ENCODE results near the gene RBM39. TPM values are rescaled to one million over a fixed set of nuclear protein-coding genes. Genes with fewer than 3 reads are reported as not detected.

The RBM39 gene
- total and polyA plus RNA-seq, 2 of the 13 experiments (the other 11 are each of a cell fraction or from before 2014, with no cell fraction given): 788 to 920 TPM

DNA sequence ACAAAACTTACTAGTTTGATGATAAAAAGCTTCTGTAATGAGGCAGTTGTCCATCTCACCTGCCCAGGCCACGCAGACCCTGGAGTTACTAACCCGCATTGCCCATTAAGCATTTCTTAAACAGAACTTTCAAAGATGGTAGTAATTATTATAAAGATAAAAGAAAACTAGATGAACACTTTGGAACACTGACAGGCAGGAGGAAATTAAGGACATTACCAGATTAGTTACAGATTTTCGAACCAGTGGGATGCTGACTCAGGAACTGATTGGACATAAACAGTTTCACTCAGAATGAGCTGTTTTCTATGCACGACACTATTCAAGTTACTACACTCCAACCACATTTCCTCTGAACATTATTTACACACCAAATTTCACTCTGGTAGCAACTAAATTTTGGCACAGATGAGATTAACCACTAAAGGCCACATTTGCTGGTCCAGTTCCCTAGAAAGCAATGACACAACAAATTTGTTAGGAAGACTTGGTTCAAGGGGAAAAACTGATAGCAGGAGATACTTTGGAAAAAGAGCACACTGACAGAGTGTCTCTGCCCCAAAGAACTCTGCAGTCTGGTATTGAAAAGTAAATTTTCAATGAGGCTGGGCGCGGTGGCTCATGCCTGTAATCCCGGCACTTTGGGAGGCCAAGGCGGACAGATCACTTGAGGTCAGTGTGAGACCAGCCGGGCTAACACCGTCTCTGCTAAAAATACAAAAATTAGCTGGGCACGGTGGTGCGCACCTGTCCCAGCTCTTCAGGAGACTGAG, 39.8 kb downstream of the RBM39 start:
- H3K9me3 ChIP-seq (ENCODE audit: low read length): no peaks in the 10 kb centered on the region
- H3K4me3 ChIP-seq (replicated peaks in 1 of 3; ENCODE audit: insufficient read depth in 1 of 3, low read depth in 2 of 3, low read length in 3 of 3): no peak overlapping the region
- 97% methylated on average over 12 of the region's 12 CpGs for WGBS (ENCODE audit: low lambda C conversion rate)
- H3K4me1 ChIP-seq (ENCODE audit: insufficient read depth, low read length): peaks cover 25% of the 10 kb centered on the region
- H2AFZ ChIP-seq (ENCODE audit: low read length): no peak overlapping the region
- H4K20me1 ChIP-seq (ENCODE audit: insufficient read depth, low read length): peaks cover 48% of the 10 kb centered on the region
- no TSS peak for BruUV-seq (replicated peaks)
- no peak for ATAC-seq
- no peak overlapping the region for H3K4me2 ChIP-seq (ENCODE audit: low read depth, low read length)
- no peaks in the 10 kb centered on the region; a peak in 1 of 5 replicates for H3K27me3 ChIP-seq (ENCODE audit: control insufficient read depth in 1 of 2, insufficient read depth in 2 of 2, low read length in 2 of 2)
- peak overlapping the region; percentile 26 for H3K27ac ChIP-seq (ENCODE audit: extremely low read length, insufficient read depth, low read length)
- no peak overlapping the region for H3K9ac ChIP-seq (ENCODE audit: insufficient read depth, low read depth, low read length)
- intact Hi-C loops (cut with micrococcal nuclease; ENCODE audit: unreplicated experiment): no loop called here
- in situ Hi-C loops (cut with HindIII; ENCODE audit: extremely low pct_ligation_motif_present, low pct_unique_long_range_greater_than_20kb): no loop called here
- POLR2A ChIA-PET: interaction anchor here (1.0 to 23.6 kb wide), 12 partner anchors 8 to 247 kb away, joined by 3 to 319 read pairs (median 10); partner anchors contain the start of genes CEP250, CPNE1, PHF20 and RBM12
- peaks cover 36% of the 10 kb centered on the region for H3K79me2 ChIP-seq (ENCODE audit: insufficient read depth, low read length)
- no peak for DNase-seq (ENCODE audit: low spot score)
- FAIRE-seq: no peak
- peaks cover 19 to 50% of the 10 kb centered on the region in 2 experiments for H3K36me3 ChIP-seq (replicated peaks in 1 of 2; ENCODE audit: control insufficient read depth in 1 of 2, insufficient read depth in 2 of 2, low read length in 2 of 2)
- CTCF ChIA-PET (ENCODE audit: low intra/inter-chr PET ratio, low total read pairs): no interaction called here
- TF ChIP-seq SP2 (CRISPR knock-in tag; IDR thresholded peaks at IDR 0.05) (no peak), NRL (CRISPR knock-in tag; IDR thresholded peaks at IDR 0.05; ENCODE audit: borderline replicate concordance) (no peak), PHF5A (CRISPR knock-in tag; IDR thresholded peaks at IDR 0.05; ENCODE audit: low read depth, unreplicated experiment) (peak; percentile 29), KLF11 (CRISPR knock-in tag; IDR thresholded peaks at IDR 0.05) (no peak), SMARCE1 (IDR thresholded peaks at IDR 0.05; ENCODE audit: borderline replicate concordance) (no peak), ZNF180 (CRISPR knock-in tag; IDR thresholded peaks at IDR 0.05; ENCODE audit: borderline replicate concordance, low read depth) (peak; percentile 69; the same call in 1 of the 2 replicates), ZNF432 (CRISPR knock-in tag; IDR thresholded peaks at IDR 0.05; ENCODE audit: borderline replicate concordance) (no peak), FIP1L1 (IDR thresholded peaks at IDR 0.05; ENCODE audit: borderline replicate concordance, insufficient read depth, low read depth, low read length) (0 out of 2 replicates have a peak, but pooled peaks have one; percentile 78), REPIN1 (CRISPR knock-in tag; IDR thresholded peaks at IDR 0.05; ENCODE audit: borderline replicate concordance, low read depth) (0 out of 2 replicates have a peak, but pooled peaks have one; percentile 67), ZNF747 (CRISPR knock-in tag; IDR thresholded peaks at IDR 0.05; ENCODE audit: borderline replicate concordance) (no peak), ZNF775 (CRISPR knock-in tag; IDR thresholded peaks at IDR 0.05; ENCODE audit: borderline replicate concordance) (no peak), HNF4G (IDR thresholded peaks at IDR 0.05; ENCODE audit: borderline replicate concordance, low read depth, low read length) (no peak), HNF4G (CRISPR knock-in tag; IDR thresholded peaks at IDR 0.05; ENCODE audit: borderline replicate concordance, low read depth) (no peak), THYN1 (CRISPR knock-in tag; IDR thresholded peaks at IDR 0.05; ENCODE audit: borderline replicate concordance, low read depth) (no peak), ZNF782 (CRISPR knock-in tag; IDR thresholded peaks at IDR 0.05; ENCODE audit: borderline replicate concordance) (no peak), SOX13 (IDR thresholded peaks at IDR 0.05) (no peak), SOX13 (CRISPR knock-in tag; conservative IDR thresholded peaks at IDR 0.05 in 1 of 2, IDR thresholded peaks at IDR 0.05 in 1 of 2) (no peak), SMYD3 (CRISPR knock-in tag; IDR thresholded peaks at IDR 0.05) (peak; percentile 90; the same call in 1 of the 2 replicates), ZFP1 (CRISPR knock-in tag; IDR thresholded peaks at IDR 0.05) (0 out of 2 replicates have a peak, but pooled peaks have one; percentile 2), ZNF615 (CRISPR knock-in tag; IDR thresholded peaks at IDR 0.05; ENCODE audit: borderline replicate concordance) (0 out of 2 replicates have a peak, but pooled peaks have one; percentile 50)
- TF ChIP-seq, protein P1, sequence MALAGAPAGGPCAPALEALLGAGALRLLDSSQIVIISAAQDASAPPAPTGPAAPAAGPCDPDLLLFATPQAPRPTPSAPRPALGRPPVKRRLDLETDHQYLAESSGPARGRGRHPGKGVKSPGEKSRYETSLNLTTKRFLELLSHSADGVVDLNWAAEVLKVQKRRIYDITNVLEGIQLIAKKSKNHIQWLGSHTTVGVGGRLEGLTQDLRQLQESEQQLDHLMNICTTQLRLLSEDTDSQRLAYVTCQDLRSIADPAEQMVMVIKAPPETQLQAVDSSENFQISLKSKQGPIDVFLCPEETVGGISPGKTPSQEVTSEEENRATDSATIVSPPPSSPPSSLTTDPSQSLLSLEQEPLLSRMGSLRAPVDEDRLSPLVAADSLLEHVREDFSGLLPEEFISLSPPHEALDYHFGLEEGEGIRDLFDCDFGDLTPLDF (CRISPR knock-in tag; IDR thresholded peaks at IDR 0.05): 0 out of 2 replicates have a peak, but pooled peaks have one; percentile 24
- TF ChIP-seq, protein P2, sequence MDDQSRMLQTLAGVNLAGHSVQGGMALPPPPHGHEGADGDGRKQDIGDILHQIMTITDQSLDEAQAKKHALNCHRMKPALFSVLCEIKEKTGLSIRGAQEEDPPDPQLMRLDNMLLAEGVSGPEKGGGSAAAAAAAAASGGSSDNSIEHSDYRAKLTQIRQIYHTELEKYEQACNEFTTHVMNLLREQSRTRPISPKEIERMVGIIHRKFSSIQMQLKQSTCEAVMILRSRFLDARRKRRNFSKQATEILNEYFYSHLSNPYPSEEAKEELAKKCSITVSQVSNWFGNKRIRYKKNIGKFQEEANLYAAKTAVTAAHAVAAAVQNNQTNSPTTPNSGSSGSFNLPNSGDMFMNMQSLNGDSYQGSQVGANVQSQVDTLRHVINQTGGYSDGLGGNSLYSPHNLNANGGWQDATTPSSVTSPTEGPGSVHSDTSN (CRISPR knock-in tag; IDR thresholded peaks at IDR 0.05; ENCODE audit: borderline replicate concordance): no peak
